SK-N-SH treated with all-trans-retinoic acid at 6 μM for 48 hours (cell line): Measurements from ENCODE around the gene NINJ2.

ENCODE experiments used
- ATAC-seq: fragments of 200-7000 bp; cut with Tn5 transposase; 3 replicates; pipeline ENCODE4 v1.9.1; 2020; ENCODE audit warnings: mild to moderate bottlenecking, moderate library complexity
- ARNTL ChIP-seq: fragments of 450-650 bp; formaldehyde crosslinking; IDR thresholded peaks from 2 replicates; pipeline ENCODE4 v1.5.0; 2020; ENCODE audit warnings: low read depth, mild to moderate bottlenecking, moderate library complexity, borderline replicate concordance
- BACH2 ChIP-seq: fragments of 250-450 bp; sonication (Bioruptor Pico); IDR thresholded peaks from 2 replicates; pipeline ENCODE4 v1.9.0; 2021; ENCODE audit warnings: mild to moderate bottlenecking, borderline replicate concordance
- CSDC2 ChIP-seq: fragments of 250-450 bp; sonication (Bioruptor Pico); IDR thresholded peaks from 2 replicates; pipeline ENCODE4 v1.5.0; 2020; ENCODE audit warnings: mild to moderate bottlenecking, moderate library complexity
- ESRRG ChIP-seq: fragments of 250-450 bp; sonication (Bioruptor Pico); IDR thresholded peaks from 2 replicates; pipeline ENCODE4 v1.6.1; 2021; ENCODE audit warnings: mild to moderate bottlenecking
- GLIS3 ChIP-seq: fragments of 250-450 bp; sonication (Bioruptor Pico); IDR thresholded peaks from 2 replicates; pipeline ENCODE4 v1.5.0; 2020; ENCODE audit warnings: mild to moderate bottlenecking, moderate library complexity
- ISL1 ChIP-seq: fragments of 250-450 bp; sonication (Bioruptor Pico); IDR thresholded peaks from 2 replicates; pipeline ENCODE4 v2.1.2; 2022; ENCODE audit warnings: mild to moderate bottlenecking, moderate library complexity
- OSR1 ChIP-seq: fragments of 250-450 bp; sonication (Bioruptor Pico); IDR thresholded peaks from 2 replicates; pipeline ENCODE4 v1.8.0; 2022; ENCODE audit warnings: moderate library complexity, mild to moderate bottlenecking, inconsistent platforms
- POU6F1 ChIP-seq: fragments of 250-450 bp; sonication (Bioruptor Pico); IDR thresholded peaks from 2 replicates; pipeline ENCODE4 v1.8.0; 2021; ENCODE audit warnings: low read depth, mild to moderate bottlenecking, moderate library complexity, borderline replicate concordance
- PPARA ChIP-seq: fragments of 250-450 bp; sonication (Bioruptor Pico); IDR thresholded peaks from 2 replicates; pipeline ENCODE4 v1.5.0; 2020; ENCODE audit warnings: mild to moderate bottlenecking, borderline replicate concordance
- RARB ChIP-seq: fragments of 250-450 bp; sonication (Bioruptor Pico); IDR thresholded peaks from 2 replicates; pipeline ENCODE4 v1.8.0; 2021; ENCODE audit warnings: mild to moderate bottlenecking, moderate library complexity
- SNAI2 ChIP-seq: fragments of 250-450 bp; sonication (Bioruptor Pico); IDR thresholded peaks from 2 replicates; pipeline ENCODE4 v1.5.0; 2020; ENCODE audit warnings: mild to moderate bottlenecking, moderate library complexity
- TCF4 ChIP-seq: fragments of 250-450 bp; sonication (Bioruptor Pico); IDR thresholded peaks from 2 replicates; pipeline ENCODE4 v1.8.0; 2021; ENCODE audit warnings: mild to moderate bottlenecking, moderate library complexity, borderline replicate concordance
- TOX ChIP-seq: fragments of 250-450 bp; sonication (Bioruptor Pico); IDR thresholded peaks from 2 replicates; pipeline ENCODE4 v1.8.0; 2021; ENCODE audit warnings: mild to moderate bottlenecking, moderate library complexity, borderline replicate concordance
- ZC3H10 ChIP-seq: fragments of 250-450 bp; sonication (Bioruptor Pico); IDR thresholded peaks from 2 replicates; pipeline ENCODE4 v1.5.1; 2021; ENCODE audit warnings: mild to moderate bottlenecking, moderate library complexity
- ZFP3 ChIP-seq: fragments of 250-450 bp; sonication (Bioruptor Pico); IDR thresholded peaks from 2 replicates; pipeline ENCODE4 v1.5.0; 2020; ENCODE audit warnings: mild to moderate bottlenecking, moderate library complexity
- ZFP30 ChIP-seq: fragments of 450-650 bp; formaldehyde crosslinking; IDR thresholded peaks from 2 replicates; pipeline ENCODE4 v1.5.0; 2022; ENCODE audit warnings: mild to moderate bottlenecking, moderate library complexity
- ZNF565 ChIP-seq: fragments of 450-650 bp; formaldehyde crosslinking; conservative IDR thresholded peaks from 2 replicates; pipeline ENCODE4 v1.5.0; 2020; ENCODE audit warnings: low read depth, mild to moderate bottlenecking, moderate library complexity
- ZNF70 ChIP-seq: fragments of 450-650 bp; formaldehyde crosslinking; IDR thresholded peaks from 2 replicates; pipeline ENCODE4 v1.5.0; 2020; ENCODE audit warnings: mild to moderate bottlenecking, moderate library complexity
- ZNF8 ChIP-seq: fragments of 450-650 bp; formaldehyde crosslinking; IDR thresholded peaks from 2 replicates; pipeline ENCODE4 v1.5.0; 2020; ENCODE audit warnings: mild to moderate bottlenecking, moderate library complexity
- TF ChIP-seq, protein P1 (sequence below): fragments of 250-450 bp; sonication (Bioruptor Pico); IDR thresholded peaks from 2 replicates; pipeline ENCODE4 v1.5.1; 2020; ENCODE audit warnings: low read depth, mild to moderate bottlenecking, moderate library complexity
- TF ChIP-seq, protein P2 (sequence below): fragments of 250-450 bp; sonication (Bioruptor Pico); IDR thresholded peaks from 2 replicates; pipeline ENCODE4 v1.5.1; 2021; ENCODE audit warnings: mild to moderate bottlenecking, moderate library complexity
- TF ChIP-seq, protein P3 (sequence below): fragments of 250-450 bp; sonication (Bioruptor Pico); IDR thresholded peaks from 2 replicates; pipeline ENCODE4 v1.5.0; 2020; ENCODE audit warnings: mild to moderate bottlenecking, moderate library complexity

NINJ2 gene

GRCh38 chr12:522692-523378 lies 140.4 kb downstream of the NINJ2 start:
- TF ChIP-seq ISL1 (CRISPR knock-in tag) (no peak), OSR1 (no peak), TOX (no peak), RARB (CRISPR knock-in tag) (no peak), POU6F1 (CRISPR knock-in tag) (no peak), ZNF565 (CRISPR knock-in tag) (no peak), ESRRG (CRISPR knock-in tag) (no peak), PPARA (CRISPR knock-in tag) (no peak), ZC3H10 (CRISPR knock-in tag) (no peak), BACH2 (CRISPR knock-in tag) (no peak), ZNF8 (CRISPR knock-in tag) (no peak), ARNTL (CRISPR knock-in tag) (no peak), ZFP3 (CRISPR knock-in tag) (no peak)
- TF ChIP-seq, protein P1, sequence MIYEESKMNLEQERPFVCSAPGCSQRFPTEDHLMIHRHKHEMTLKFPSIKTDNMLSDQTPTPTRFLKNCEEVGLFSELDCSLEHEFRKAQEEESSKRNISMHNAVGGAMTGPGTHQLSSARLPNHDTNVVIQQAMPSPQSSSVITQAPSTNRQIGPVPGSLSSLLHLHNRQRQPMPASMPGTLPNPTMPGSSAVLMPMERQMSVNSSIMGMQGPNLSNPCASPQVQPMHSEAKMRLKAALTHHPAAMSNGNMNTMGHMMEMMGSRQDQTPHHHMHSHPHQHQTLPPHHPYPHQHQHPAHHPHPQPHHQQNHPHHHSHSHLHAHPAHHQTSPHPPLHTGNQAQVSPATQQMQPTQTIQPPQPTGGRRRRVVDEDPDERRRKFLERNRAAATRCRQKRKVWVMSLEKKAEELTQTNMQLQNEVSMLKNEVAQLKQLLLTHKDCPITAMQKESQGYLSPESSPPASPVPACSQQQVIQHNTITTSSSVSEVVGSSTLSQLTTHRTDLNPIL = no peak
- TF ChIP-seq, protein P2, sequence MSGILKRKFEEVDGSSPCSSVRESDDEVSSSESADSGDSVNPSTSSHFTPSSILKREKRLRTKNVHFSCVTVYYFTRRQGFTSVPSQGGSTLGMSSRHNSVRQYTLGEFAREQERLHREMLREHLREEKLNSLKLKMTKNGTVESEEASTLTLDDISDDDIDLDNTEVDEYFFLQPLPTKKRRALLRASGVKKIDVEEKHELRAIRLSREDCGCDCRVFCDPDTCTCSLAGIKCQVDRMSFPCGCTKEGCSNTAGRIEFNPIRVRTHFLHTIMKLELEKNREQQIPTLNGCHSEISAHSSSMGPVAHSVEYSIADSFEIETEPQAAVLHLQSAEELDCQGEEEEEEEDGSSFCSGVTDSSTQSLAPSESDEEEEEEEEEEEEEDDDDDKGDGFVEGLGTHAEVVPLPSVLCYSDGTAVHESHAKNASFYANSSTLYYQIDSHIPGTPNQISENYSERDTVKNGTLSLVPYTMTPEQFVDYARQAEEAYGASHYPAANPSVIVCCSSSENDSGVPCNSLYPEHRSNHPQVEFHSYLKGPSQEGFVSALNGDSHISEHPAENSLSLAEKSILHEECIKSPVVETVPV (CRISPR knock-in tag) = no peak
- no peak for ATAC-seq

DNA sequence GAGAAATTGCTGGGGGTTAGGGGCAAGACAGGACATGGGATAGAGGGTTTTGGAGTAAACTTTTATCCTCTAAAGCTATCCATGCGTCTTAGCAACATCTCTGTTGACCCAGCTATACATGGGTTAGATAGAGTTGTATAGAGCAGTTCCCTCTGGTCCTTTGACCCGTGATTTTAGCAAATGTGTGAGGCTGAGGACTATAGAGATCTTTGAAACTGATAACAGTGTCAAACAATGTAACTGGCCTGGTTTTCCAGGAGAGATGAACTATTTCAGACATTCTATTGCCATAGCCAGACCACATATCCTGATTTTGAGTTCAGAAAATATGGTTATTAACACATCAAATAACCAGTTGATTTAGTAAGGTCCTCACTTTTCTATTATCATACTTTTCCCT lies 143.1 kb downstream of the NINJ2 start:
- no peak for ATAC-seq

More for the DNA sequence above, 143.1 kb downstream of the NINJ2 start:
- no peak for TF ChIP-seq TOX
- TF ChIP-seq, protein P3, sequence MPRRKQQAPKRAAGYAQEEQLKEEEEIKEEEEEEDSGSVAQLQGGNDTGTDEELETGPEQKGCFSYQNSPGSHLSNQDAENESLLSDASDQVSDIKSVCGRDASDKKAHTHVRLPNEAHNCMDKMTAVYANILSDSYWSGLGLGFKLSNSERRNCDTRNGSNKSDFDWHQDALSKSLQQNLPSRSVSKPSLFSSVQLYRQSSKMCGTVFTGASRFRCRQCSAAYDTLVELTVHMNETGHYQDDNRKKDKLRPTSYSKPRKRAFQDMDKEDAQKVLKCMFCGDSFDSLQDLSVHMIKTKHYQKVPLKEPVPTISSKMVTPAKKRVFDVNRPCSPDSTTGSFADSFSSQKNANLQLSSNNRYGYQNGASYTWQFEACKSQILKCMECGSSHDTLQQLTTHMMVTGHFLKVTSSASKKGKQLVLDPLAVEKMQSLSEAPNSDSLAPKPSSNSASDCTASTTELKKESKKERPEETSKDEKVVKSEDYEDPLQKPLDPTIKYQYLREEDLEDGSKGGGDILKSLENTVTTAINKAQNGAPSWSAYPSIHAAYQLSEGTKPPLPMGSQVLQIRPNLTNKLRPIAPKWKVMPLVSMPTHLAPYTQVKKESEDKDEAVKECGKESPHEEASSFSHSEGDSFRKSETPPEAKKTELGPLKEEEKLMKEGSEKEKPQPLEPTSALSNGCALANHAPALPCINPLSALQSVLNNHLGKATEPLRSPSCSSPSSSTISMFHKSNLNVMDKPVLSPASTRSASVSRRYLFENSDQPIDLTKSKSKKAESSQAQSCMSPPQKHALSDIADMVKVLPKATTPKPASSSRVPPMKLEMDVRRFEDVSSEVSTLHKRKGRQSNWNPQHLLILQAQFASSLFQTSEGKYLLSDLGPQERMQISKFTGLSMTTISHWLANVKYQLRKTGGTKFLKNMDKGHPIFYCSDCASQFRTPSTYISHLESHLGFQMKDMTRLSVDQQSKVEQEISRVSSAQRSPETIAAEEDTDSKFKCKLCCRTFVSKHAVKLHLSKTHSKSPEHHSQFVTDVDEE (CRISPR knock-in tag) = no peak
- TF ChIP-seq SNAI2 = no peak
- TF ChIP-seq CSDC2 = no peak
- TF ChIP-seq, protein P1 = no peak
- no peak for TF ChIP-seq OSR1
- TF ChIP-seq ARNTL (CRISPR knock-in tag) = no peak
- no peak for TF ChIP-seq ZNF70 (CRISPR knock-in tag)
- no peak for TF ChIP-seq TCF4 (CRISPR knock-in tag)
- no peak for TF ChIP-seq ZFP3 (CRISPR knock-in tag)
- TF ChIP-seq ZFP30 (CRISPR knock-in tag) = no peak
- TF ChIP-seq ZC3H10 (CRISPR knock-in tag) = no peak
- no peak for TF ChIP-seq GLIS3 (CRISPR knock-in tag)
- no peak for TF ChIP-seq PPARA (CRISPR knock-in tag)
- no peak for TF ChIP-seq ZNF565 (CRISPR knock-in tag)
- no peak for TF ChIP-seq POU6F1 (CRISPR knock-in tag)
- TF ChIP-seq BACH2 (CRISPR knock-in tag) = no peak
- TF ChIP-seq ESRRG (CRISPR knock-in tag) = no peak
- TF ChIP-seq RARB (CRISPR knock-in tag) = no peak
